A172 (cell line): ENCODE measurements around the gene ANO6. TPM values are rescaled to one million over a fixed set of nuclear protein-coding genes. Genes with fewer than 3 reads are reported as not detected.
"Not testable (repeated sequence)": the region's sequence is repeated elsewhere in the genome, so short reads cannot be mapped to it uniquely, and the experiment has no call there.

Source experiments
- DNase-seq: peaks from one replicate; pipeline ENCODE4 v3.0.0-alpha.2; 2015; ENCODE audit warnings: low spot score
- total RNA-seq: library from RNA; depleted of rRNA; stranded (reverse); fragments of >200 nt; shearing (Covaris generic); gene quantifications from 2 replicates; pipeline ENCODE4 v1.2.3, GENCODE V29; 2014

Gene ANO6
- total RNA-seq, 1 experiment from 2014 or later, result 99.9 TPM

- DNase-seq, result no peak
Measured at GRCh38 chr12:45348311-45348710, 132.4 kb downstream of the ANO6 start.

DNA sequence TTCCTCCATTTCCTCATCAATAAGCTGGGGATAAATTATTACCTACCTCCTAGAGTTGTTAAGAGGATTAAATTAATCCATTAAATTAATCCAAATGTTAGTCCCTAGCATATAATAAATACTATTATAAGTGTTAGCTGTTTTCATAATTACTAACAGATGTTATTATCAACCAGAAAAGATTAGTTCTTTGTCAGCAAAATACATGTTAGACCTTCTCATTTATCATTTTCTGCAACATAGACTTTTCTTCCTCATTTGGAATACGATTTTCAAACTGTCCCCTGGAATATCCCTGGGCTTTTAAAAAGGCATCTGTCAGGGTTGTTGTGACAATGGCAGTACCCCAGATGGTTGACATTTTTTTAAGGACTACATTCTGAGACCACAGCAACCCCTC lies 133.1 kb downstream of the ANO6 start:
- no peak for DNase-seq

- no peak for DNase-seq
Measured at GRCh38 chr12:45349916-45350315, 134.0 kb downstream of the ANO6 start.

- DNase-seq, result no peak
Measured at GRCh38 chr12:45350861-45351260, 135.0 kb downstream of the ANO6 start.

GRCh38 chr12:45351921-45352670 lies 136.2 kb downstream of the ANO6 start:
- DNase-seq, result no peak

DNA sequence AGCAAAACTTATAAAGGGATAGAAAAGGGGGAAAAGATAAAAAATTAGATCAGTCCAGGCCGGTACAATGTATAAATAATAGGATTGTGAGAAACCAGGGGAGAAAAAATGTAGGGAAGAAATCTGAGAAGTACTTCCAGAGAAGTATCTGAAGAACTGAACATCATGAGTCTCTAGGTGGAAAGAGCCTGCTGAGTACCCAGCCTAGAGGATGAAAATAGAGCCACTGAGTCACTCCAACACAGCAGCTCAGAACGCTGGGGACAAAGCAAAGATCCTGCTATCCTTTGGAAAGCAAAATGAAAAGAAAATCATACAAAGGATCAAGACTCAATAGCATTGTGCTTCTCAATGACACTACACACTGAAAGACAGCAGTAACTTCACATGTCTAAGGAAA lies 138.0 kb downstream of the ANO6 start:
- no peak for DNase-seq

DNA sequence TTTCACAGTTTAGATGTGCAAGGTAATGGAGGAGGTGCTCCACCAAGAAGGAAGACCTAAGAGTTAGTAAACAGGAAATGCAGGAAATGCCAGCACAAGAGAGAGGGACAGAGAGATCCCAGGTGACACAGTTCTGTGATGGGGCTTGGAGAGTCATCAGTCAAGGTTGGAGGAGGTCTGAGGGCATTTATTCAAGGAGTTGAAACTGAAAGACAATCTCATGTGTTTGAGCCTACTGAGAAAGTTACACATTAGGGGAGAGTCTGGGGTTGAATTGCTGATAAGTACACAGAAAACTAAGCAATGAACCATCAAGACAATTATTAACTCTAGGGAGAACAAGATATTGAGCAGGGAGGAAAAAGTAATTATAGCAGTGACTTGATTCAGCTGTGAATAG lies 138.5 kb downstream of the ANO6 start:
- no peak for DNase-seq

GRCh38 chr12:45355730-45356129 lies 139.8 kb downstream of the ANO6 start:
- peak; percentile 58 for DNase-seq

- DNase-seq, result no peak
Measured at GRCh38 chr12:45356822-45357538, 141.1 kb downstream of the ANO6 start.

GRCh38 chr12:45357539-45358417 lies 141.9 kb downstream of the ANO6 start:
- no peak for DNase-seq

DNA sequence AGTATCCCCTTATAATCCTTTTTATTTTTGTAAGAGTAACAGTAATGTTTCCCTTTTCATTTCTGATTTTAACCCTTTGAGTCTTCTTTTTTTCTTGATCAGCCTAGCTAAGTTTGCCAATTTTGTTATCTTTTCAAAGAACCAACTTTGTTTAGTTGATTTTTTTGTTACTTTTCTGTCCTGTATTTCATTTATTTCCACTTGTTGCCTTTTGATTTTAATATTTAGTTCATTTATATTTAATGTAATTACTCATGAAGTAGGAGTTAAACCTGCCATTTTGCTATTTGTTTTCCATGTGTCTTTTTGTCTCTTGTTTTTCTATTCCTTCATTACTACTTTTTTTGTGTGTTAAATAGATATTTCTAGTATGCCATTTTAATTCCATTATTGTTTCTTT lies 146.4 kb downstream of the ANO6 start:
- DNase-seq, result no peak

GRCh38 chr12:45363903-45364302 lies 148.0 kb downstream of the ANO6 start:
- no peak for DNase-seq

GRCh38 chr12:45368841-45369489 lies 153.1 kb downstream of the ANO6 start:
- peak; percentile 6 for DNase-seq

- DNase-seq, result no peak
Measured at GRCh38 chr12:45377815-45378214, 161.9 kb downstream of the ANO6 start.

DNA sequence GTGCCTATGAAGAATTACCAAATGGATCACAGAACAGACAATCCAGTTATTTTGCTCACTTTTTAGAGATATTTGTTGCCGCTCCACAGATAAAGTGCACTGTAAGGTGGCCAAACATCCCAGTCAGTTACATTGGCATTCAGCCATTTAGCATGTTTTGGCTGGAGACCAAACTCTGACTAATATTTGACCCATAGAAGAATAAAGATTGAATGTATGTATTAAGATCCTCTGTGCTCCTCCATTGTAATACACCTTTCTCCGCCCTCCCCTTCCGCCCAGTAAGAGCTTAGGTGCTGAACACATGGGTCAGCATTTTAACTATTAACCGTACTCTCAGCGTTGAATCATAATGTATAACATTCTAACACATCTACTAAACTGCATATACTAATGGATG lies 163.4 kb downstream of the ANO6 start:
- peak; percentile 28 for DNase-seq

DNA sequence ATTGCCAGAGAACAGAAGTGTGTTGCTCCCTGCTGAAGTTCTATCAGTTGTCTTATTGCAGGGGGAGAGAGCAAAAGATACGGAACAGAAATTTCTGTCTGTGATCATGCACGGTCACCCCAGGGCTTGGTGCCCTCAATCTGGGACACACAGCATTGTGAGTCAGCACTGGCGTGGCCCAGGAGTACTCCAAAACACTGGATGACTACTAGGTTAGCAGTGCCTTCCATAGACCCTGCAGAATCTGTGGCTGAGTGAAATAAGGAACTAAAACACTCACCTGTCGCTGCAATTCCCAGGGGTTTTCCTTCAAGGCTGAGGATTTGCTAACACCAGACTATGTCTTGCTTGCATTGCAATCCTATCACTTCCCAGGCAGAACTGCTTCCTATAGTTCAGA lies 165.5 kb downstream of the ANO6 start:
- no peak for DNase-seq

- DNase-seq, result peak; percentile 25
Measured at GRCh38 chr12:45388545-45388944, 172.7 kb downstream of the ANO6 start.

- no peak for DNase-seq
Measured at GRCh38 chr12:45389426-45389825, 173.5 kb downstream of the ANO6 start.

DNA sequence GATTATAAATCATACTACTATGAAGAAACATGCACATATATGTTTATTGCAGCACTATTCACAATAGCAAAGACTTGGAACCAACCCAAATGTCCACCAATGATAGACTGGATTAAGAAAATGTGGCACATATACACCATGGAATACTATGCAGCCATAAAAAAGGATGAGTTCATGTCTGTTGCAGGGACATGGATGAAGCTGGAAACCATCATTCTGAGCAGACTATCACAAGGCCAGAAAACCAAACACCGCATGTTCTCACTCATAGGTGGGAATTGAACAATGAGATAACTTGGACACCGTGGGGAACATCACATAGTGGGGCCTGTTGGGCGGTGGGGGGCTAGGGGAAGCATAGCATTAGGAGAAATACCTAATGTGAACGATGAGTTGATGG lies 181.6 kb downstream of the ANO6 start:
- not testable (repeated sequence) for DNase-seq

DNA sequence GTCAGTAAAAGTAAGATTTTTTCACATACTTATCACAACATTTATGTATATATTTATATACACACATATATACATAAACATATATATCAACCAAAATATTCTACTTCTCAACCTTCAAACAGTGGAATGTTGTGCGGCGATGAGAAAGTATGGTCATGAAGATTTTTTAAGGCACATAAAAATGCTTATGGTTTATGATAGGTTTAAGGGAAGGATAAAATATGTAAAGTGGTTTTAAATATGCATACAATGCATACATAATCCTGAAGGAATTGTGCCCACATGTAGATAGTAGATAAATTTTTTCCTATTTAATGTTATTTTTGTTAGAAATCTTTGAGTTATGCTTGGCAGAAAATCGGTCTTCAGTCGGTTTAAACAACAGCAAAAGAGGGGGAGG lies 182.7 kb downstream of the ANO6 start:
- no peak for DNase-seq

DNA sequence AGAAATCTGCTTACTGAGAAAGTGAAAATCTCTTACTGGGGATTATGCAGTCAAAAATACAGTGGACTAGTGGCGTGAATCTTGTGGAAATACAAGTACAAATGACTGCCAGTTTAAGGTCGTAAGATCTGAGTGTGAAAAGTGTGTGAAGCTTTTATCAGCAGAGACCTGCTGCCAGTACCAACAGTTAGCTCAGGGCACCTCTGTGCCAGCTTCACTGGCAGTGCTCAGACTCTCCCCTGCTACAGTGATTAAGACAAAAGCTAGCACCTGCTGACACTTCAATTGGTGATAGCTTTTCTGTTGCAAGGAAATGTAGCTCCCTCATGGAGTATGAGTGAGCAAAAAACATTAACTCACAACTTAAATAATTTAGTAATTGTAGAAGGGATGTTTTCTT lies 185.1 kb downstream of the ANO6 start:
- DNase-seq, result no peak

GRCh38 chr12:45402288-45402687 lies 186.4 kb downstream of the ANO6 start:
- no peak for DNase-seq
